HepG2 (cell line): ENCODE measurements around the gene ZNF48. TPM values are rescaled to one million over a fixed set of nuclear protein-coding genes. Genes with fewer than 3 reads are reported as not detected.
A peak's percentile ranks its signal among the peaks of the same experiment; 100 is the strongest.

Experiments used
- ARNT2 ChIP-seq: sonication (generic); formaldehyde crosslinking; IDR thresholded peaks from 2 replicates; pipeline ENCODE4 v1.8.0; 2022; ENCODE audit warnings: mild to moderate bottlenecking, low read depth, missing genetic modification reagents, moderate library complexity
- FLYWCH1 ChIP-seq: sonication (generic); formaldehyde crosslinking; IDR thresholded peaks from 2 replicates; pipeline ENCODE4 v1.8.1; 2023; ENCODE audit warnings: mild to moderate bottlenecking, missing genetic modification reagents
- KDM5A ChIP-seq: fragments of 200-600 bp; sonication (generic); IDR thresholded peaks from 2 replicates; pipeline ENCODE4 v1.7.0; 2018; ENCODE audit warnings: antibody characterized with exemption, mild to moderate bottlenecking, low read length, borderline replicate concordance
- NFYB ChIP-seq: sonication (generic); formaldehyde crosslinking; IDR thresholded peaks from 2 replicates; pipeline ENCODE4 v1.4.0; 2020; ENCODE audit warnings: missing genetic modification reagents
- SIX1 ChIP-seq: sonication (generic); formaldehyde crosslinking; IDR thresholded peaks from 2 replicates; pipeline ENCODE4 v1.4.0; 2020; ENCODE audit warnings: missing genetic modification reagents, borderline replicate concordance
- SYNCRIP ChIP-seq: fragments of 200-400 bp; formaldehyde crosslinking; IDR thresholded peaks from 2 replicates; pipeline ENCODE4 v1.6.1; 2018; ENCODE audit warnings: mild to moderate bottlenecking, low read depth, low read length; ENCODE audit not compliant: insufficient read depth
- TFE3 ChIP-seq: IDR thresholded peaks from 2 replicates; pipeline ENCODE4 v1.6.1; 2016
- ZFAT ChIP-seq: sonication (generic); formaldehyde crosslinking; conservative IDR thresholded peaks from 2 replicates; pipeline ENCODE4 v1.8.1; 2023; ENCODE audit warnings: missing genetic modification reagents, inconsistent platforms
- ZNF546 ChIP-seq: sonication (generic); formaldehyde crosslinking; conservative IDR thresholded peaks from 2 replicates; pipeline ENCODE4 v1.8.1; 2023; ENCODE audit warnings: mild to moderate bottlenecking, missing genetic modification reagents
- ZNF710 ChIP-seq: sonication (generic); formaldehyde crosslinking; IDR thresholded peaks from 2 replicates; pipeline ENCODE4 v1.5.0; 2020; ENCODE audit warnings: mild to moderate bottlenecking, missing genetic modification reagents, borderline replicate concordance
- ZNF775 ChIP-seq: sonication (generic); formaldehyde crosslinking; IDR thresholded peaks from 2 replicates; pipeline ENCODE4 v1.4.0; 2020; ENCODE audit warnings: missing genetic modification reagents, mild to moderate bottlenecking, moderate library complexity, borderline replicate concordance
- polyA plus RNA-seq, 8 experiments: library from polyadenylated mRNA; depleted of rRNA in 3 of 8; stranded (reverse) in 7 of 8; unstranded in 1 of 8; fragments of >200 nt; fragmentation: Illumina TruSeq in 4 of 8; extraction: Trizol in 4 of 8; gene quantifications; 2 replicates each; pipeline versions ENCODE4 v1.2.1 to v1.2.3, GENCODE V29; 2011 to 2016; ENCODE audit warnings: low read depth in 4 of 8, missing spikeins in 1 of 8, mixed read lengths in 1 of 8; ENCODE audit not compliant: insufficient read depth in 1 of 8
- total RNA-seq, 5 experiments: library from RNA; depleted of rRNA; stranded (reverse); fragments of >200 nt; fragmentation: Illumina TruSeq; extraction: Trizol; gene quantifications; 2 replicates each; pipeline ENCODE4 v1.2.3, GENCODE V29; 2016; ENCODE audit warnings: low read depth in 1 of 5
- TF ChIP-seq, protein P1 (sequence below): IDR thresholded peaks from 2 replicates; pipeline ENCODE4 v1.6.1; 2016; ENCODE audit warnings: low read depth, missing genetic modification reagents, missing compliant biosample characterization
- TF ChIP-seq, protein P2 (sequence below): sonication (generic); formaldehyde crosslinking; IDR thresholded peaks from 2 replicates; pipeline ENCODE4 v1.5.1; 2020; ENCODE audit warnings: mild to moderate bottlenecking, missing genetic modification reagents, moderate library complexity

ZNF48 gene
- total and polyA plus RNA-seq, 2 of the 13 experiments (the other 11 are each of a cell fraction or from before 2014, with no cell fraction given): 9.9 to 12.3 TPM

- TF ChIP-seq TFE3 (CRISPR knock-in tag) (no peak; the same call in 1 of the 2 replicates), SYNCRIP (no peak), SIX1 (CRISPR knock-in tag) (no peak), ZNF546 (CRISPR knock-in tag) (no peak), ZFAT (CRISPR knock-in tag) (no peak), ZNF775 (no peak), ZNF710 (CRISPR knock-in tag) (no peak), FLYWCH1 (CRISPR knock-in tag) (no peak), KDM5A (no peak), ARNT2 (CRISPR knock-in tag) (no peak), NFYB (no peak)
- TF ChIP-seq, protein P1, sequence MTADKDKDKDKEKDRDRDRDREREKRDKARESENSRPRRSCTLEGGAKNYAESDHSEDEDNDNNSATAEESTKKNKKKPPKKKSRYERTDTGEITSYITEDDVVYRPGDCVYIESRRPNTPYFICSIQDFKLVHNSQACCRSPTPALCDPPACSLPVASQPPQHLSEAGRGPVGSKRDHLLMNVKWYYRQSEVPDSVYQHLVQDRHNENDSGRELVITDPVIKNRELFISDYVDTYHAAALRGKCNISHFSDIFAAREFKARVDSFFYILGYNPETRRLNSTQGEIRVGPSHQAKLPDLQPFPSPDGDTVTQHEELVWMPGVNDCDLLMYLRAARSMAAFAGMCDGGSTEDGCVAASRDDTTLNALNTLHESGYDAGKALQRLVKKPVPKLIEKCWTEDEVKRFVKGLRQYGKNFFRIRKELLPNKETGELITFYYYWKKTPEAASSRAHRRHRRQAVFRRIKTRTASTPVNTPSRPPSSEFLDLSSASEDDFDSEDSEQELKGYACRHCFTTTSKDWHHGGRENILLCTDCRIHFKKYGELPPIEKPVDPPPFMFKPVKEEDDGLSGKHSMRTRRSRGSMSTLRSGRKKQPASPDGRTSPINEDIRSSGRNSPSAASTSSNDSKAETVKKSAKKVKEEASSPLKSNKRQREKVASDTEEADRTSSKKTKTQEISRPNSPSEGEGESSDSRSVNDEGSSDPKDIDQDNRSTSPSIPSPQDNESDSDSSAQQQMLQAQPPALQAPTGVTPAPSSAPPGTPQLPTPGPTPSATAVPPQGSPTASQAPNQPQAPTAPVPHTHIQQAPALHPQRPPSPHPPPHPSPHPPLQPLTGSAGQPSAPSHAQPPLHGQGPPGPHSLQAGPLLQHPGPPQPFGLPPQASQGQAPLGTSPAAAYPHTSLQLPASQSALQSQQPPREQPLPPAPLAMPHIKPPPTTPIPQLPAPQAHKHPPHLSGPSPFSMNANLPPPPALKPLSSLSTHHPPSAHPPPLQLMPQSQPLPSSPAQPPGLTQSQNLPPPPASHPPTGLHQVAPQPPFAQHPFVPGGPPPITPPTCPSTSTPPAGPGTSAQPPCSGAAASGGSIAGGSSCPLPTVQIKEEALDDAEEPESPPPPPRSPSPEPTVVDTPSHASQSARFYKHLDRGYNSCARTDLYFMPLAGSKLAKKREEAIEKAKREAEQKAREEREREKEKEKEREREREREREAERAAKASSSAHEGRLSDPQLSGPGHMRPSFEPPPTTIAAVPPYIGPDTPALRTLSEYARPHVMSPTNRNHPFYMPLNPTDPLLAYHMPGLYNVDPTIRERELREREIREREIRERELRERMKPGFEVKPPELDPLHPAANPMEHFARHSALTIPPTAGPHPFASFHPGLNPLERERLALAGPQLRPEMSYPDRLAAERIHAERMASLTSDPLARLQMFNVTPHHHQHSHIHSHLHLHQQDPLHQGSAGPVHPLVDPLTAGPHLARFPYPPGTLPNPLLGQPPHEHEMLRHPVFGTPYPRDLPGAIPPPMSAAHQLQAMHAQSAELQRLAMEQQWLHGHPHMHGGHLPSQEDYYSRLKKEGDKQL (CRISPR knock-in tag): peak; percentile 57; the same call in 1 of the 2 replicates
- TF ChIP-seq, protein P2, sequence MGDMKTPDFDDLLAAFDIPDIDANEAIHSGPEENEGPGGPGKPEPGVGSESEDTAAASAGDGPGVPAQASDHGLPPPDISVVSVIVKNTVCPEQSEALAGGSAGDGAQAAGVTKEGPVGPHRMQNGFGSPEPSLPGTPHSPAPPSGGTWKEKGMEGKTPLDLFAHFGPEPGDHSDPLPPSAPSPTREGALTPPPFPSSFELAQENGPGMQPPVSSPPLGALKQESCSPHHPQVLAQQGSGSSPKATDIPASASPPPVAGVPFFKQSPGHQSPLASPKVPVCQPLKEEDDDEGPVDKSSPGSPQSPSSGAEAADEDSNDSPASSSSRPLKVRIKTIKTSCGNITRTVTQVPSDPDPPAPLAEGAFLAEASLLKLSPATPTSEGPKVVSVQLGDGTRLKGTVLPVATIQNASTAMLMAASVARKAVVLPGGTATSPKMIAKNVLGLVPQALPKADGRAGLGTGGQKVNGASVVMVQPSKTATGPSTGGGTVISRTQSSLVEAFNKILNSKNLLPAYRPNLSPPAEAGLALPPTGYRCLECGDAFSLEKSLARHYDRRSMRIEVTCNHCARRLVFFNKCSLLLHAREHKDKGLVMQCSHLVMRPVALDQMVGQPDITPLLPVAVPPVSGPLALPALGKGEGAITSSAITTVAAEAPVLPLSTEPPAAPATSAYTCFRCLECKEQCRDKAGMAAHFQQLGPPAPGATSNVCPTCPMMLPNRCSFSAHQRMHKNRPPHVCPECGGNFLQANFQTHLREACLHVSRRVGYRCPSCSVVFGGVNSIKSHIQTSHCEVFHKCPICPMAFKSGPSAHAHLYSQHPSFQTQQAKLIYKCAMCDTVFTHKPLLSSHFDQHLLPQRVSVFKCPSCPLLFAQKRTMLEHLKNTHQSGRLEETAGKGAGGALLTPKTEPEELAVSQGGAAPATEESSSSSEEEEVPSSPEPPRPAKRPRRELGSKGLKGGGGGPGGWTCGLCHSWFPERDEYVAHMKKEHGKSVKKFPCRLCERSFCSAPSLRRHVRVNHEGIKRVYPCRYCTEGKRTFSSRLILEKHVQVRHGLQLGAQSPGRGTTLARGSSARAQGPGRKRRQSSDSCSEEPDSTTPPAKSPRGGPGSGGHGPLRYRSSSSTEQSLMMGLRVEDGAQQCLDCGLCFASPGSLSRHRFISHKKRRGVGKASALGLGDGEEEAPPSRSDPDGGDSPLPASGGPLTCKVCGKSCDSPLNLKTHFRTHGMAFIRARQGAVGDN (CRISPR knock-in tag): no peak
Measured at GRCh38 chr16:30449116-30449435, 53.9 kb downstream of the ZNF48 start (continued).
